WI38 (cell line): Measurements from ENCODE around the gene CCDC106.

Experiments
- H3K4me3 ChIP-seq: 2 replicates; pipeline ENCODE4 v1.5.1; 2011; ENCODE audit warnings: low read depth, mild to moderate bottlenecking, control low read depth, low read length
- CTCF ChIP-seq: IDR thresholded peaks from 2 replicates; pipeline ENCODE4 v1.5.1; 2012; ENCODE audit warnings: low read depth, mild to moderate bottlenecking, control low read depth, low read length

The CCDC106 gene

GRCh38 chr19:55647732-55648584, at the start of gene CCDC106:
Gene CCDC106, plus strand, starts transcription at chr19:55648212. Its CDS starts 835 bp downstream, at chr19:55649047.
- H3K4me3 ChIP-seq: peak within 1 kb of the TSS; percentile 73
- TF ChIP-seq CTCF: no peak

- H3K4me3 ChIP-seq: peak overlapping the region; percentile 83
Observed at GRCh38 chr19:55598719-55599467, 49.1 kb upstream of the CCDC106 start.

GRCh38 chr19:55599468-55599841, 48.6 kb upstream of the CCDC106 start, which contains the start of gene FIZ1:
Gene FIZ1, minus strand, starts transcription at chr19:55599517. Its CDS starts 1,652 bp downstream, at chr19:55597865.
- H3K4me3 ChIP-seq: peak within 1 kb of the TSS; percentile 83
- TF ChIP-seq CTCF: no peak

More at GRCh38 chr19:55598719-55599467, 49.1 kb upstream of the CCDC106 start:
- TF ChIP-seq CTCF: no peak

GRCh38 chr19:55599842-55600661, 48.0 kb upstream of the CCDC106 start, which contains the start of gene ZNF524:
Gene ZNF524, plus strand, starts transcription at chr19:55600288. Its CDS starts 1,825 bp downstream, at chr19:55602113.
- TF ChIP-seq CTCF: no peak
- peak within 1 kb of the TSS; percentile 83 for H3K4me3 ChIP-seq

- no peak for TF ChIP-seq CTCF
- peak overlapping the region; percentile 83 for H3K4me3 ChIP-seq
Observed at GRCh38 chr19:55600662-55601028, 47.4 kb upstream of the CCDC106 start.

GRCh38 chr19:55601084-55601483, 46.9 kb upstream of the CCDC106 start:
- TF ChIP-seq CTCF: no peak
- peak overlapping the region; percentile 83 for H3K4me3 ChIP-seq
